Vagina (tissue), 2 donors: Measurements from ENCODE around the gene EGFR. TPM values are rescaled to one million over a fixed set of nuclear protein-coding genes. Genes with fewer than 3 reads are reported as not detected.

Experiments
- DNase-seq, 2 donors: peaks; one replicate each; pipeline ENCODE4 v3.0.0-alpha.2; 2017; ENCODE audit errors: extremely low spot score in 2 of 2
- H3K27ac ChIP-seq: fragments of 200-600 bp; sonication (generic); one replicate; pipeline ENCODE4 v1.5.1; 2019
- H3K27me3 ChIP-seq: fragments of 200-600 bp; sonication (generic); one replicate; pipeline ENCODE4 v1.5.1; 2019
- H3K36me3 ChIP-seq, 2 donors: fragments of 200-600 bp; sonication (generic); one replicate each; pipeline ENCODE4 v1.5.1; 2017 to 2019
- H3K4me1 ChIP-seq: fragments of 200-600 bp; sonication (generic); one replicate; pipeline ENCODE4 v1.5.1; 2019
- H3K4me3 ChIP-seq, 2 donors: fragments of 200-600 bp; sonication (generic); 1 replicate in 1 of 2; 2 replicates in 1 of 2; pipeline ENCODE4 v1.5.1; 2016 to 2019
- H3K9me3 ChIP-seq: fragments of 200-600 bp; sonication (generic); one replicate; pipeline ENCODE4 v1.5.1; 2019
- POLR2A ChIP-seq, 2 donors: fragments of 450-650 bp; IDR thresholded peaks; one replicate each; pipeline ENCODE4 v1.6.1; 2017; ENCODE audit warnings: antibody characterized with exemption in 2 of 2, mild to moderate bottlenecking in 2 of 2, moderate library complexity in 2 of 2
- POLR2AphosphoS5 ChIP-seq, 2 donors: sonication (generic); formaldehyde crosslinking; IDR thresholded peaks; one replicate each; pipeline ENCODE4 v1.9.0; 2017; ENCODE audit warnings: antibody characterized with exemption in 2 of 2, mild to moderate bottlenecking in 2 of 2, low read depth in 1 of 2; ENCODE audit not compliant: insufficient read depth in 1 of 2
- intact Hi-C: fragments of 100-400 bp; cut with DNase I; formaldehyde crosslinking; loops from one replicate; pipeline ENCODE4 v1.15.1; 2023
- total RNA-seq: library from RNA; depleted of rRNA; stranded (reverse); fragments of >200 nt; gene quantifications from one replicate; pipeline ENCODE4 v1.2.3, GENCODE V29; 2016
- TF ChIP-seq, protein P1 (sequence below), 3 experiments: fragments of 450-650 bp in 2 of 3; fragments of 200-600 bp in 1 of 3; sonication (generic) in 1 of 3; IDR thresholded peaks; one replicate each; pipeline ENCODE4 v1.5.1; 2017 to 2019; ENCODE audit warnings: antibody characterized with exemption in 3 of 3, mild to moderate bottlenecking in 2 of 3, moderate library complexity in 2 of 3

EGFR gene
- total RNA-seq, 1 donor from 2014 or later = 130 TPM

- Histone ChIP-seq H3K27me3 (no peaks in the 10 kb centered on the region), H3K4me1 (peaks cover 10% of the 10 kb centered on the region), H3K27ac (no peak overlapping the region), H3K36me3 (no peaks in the 10 kb centered on the region), H3K4me3 (no peak overlapping the region), H3K9me3 (no peaks in the 10 kb centered on the region)
- TF ChIP-seq, protein P1, sequence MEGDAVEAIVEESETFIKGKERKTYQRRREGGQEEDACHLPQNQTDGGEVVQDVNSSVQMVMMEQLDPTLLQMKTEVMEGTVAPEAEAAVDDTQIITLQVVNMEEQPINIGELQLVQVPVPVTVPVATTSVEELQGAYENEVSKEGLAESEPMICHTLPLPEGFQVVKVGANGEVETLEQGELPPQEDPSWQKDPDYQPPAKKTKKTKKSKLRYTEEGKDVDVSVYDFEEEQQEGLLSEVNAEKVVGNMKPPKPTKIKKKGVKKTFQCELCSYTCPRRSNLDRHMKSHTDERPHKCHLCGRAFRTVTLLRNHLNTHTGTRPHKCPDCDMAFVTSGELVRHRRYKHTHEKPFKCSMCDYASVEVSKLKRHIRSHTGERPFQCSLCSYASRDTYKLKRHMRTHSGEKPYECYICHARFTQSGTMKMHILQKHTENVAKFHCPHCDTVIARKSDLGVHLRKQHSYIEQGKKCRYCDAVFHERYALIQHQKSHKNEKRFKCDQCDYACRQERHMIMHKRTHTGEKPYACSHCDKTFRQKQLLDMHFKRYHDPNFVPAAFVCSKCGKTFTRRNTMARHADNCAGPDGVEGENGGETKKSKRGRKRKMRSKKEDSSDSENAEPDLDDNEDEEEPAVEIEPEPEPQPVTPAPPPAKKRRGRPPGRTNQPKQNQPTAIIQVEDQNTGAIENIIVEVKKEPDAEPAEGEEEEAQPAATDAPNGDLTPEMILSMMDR (IDR thresholded peaks at IDR 0.05) = no peak
- no peak for TF ChIP-seq POLR2AphosphoS5 (IDR thresholded peaks at IDR 0.05; ENCODE audit: insufficient read depth in 1 of 2, low read depth in 1 of 2)
- no peak for TF ChIP-seq POLR2A (IDR thresholded peaks at IDR 0.05)
- DNase-seq = peak in 1 of 2 donors; percentile 81
- intact Hi-C loops = loop anchor here (5.0 to 10.0 kb wide), 2 partner anchors 237 to 464 kb away; partner anchors contain the start of gene EGFR
Observed at GRCh38 chr7:55251313-55251712, 232.5 kb downstream of the EGFR start.

GRCh38 chr7:55251911-55252310 lies 233.1 kb downstream of the EGFR start:
- no peaks in the 10 kb centered on the region for H3K9me3 ChIP-seq
- TF ChIP-seq POLR2AphosphoS5 (IDR thresholded peaks at IDR 0.05; ENCODE audit: insufficient read depth in 1 of 2, low read depth in 1 of 2) (no peak), POLR2A (IDR thresholded peaks at IDR 0.05) (no peak)
- TF ChIP-seq, protein P1 (IDR thresholded peaks at IDR 0.05) = no peak
- DNase-seq = peak in 1 of 2 donors; percentile 52
- no peaks in the 10 kb centered on the region for H3K36me3 ChIP-seq
- H3K27me3 ChIP-seq = no peaks in the 10 kb centered on the region
- peaks cover 10% of the 10 kb centered on the region for H3K4me1 ChIP-seq
- H3K4me3 ChIP-seq = no peak overlapping the region
- no peak overlapping the region for H3K27ac ChIP-seq
- intact Hi-C loops = loop anchor here (5.0 to 10.0 kb wide), 2 partner anchors 237 to 465 kb away; partner anchors contain the start of gene EGFR

- H3K27me3 ChIP-seq = no peaks in the 10 kb centered on the region
- no peak overlapping the region for H3K4me3 ChIP-seq
- intact Hi-C loops = loop anchor here (5.0 to 10.0 kb wide), 2 partner anchors 238 to 465 kb away; partner anchors contain the start of gene EGFR
- no peaks in the 10 kb centered on the region for H3K9me3 ChIP-seq
- no peak for TF ChIP-seq POLR2A (IDR thresholded peaks at IDR 0.05)
- peak in 1 of 2 donors; percentile 64 for DNase-seq
- H3K27ac ChIP-seq = no peak overlapping the region
- H3K36me3 ChIP-seq = no peaks in the 10 kb centered on the region
- peaks cover 10% of the 10 kb centered on the region for H3K4me1 ChIP-seq
Observed at GRCh38 chr7:55252386-55252785, 233.6 kb downstream of the EGFR start.

- H3K9me3 ChIP-seq = no peaks in the 10 kb centered on the region
- peak in 1 of 2 donors; percentile 67 for DNase-seq
- H3K36me3 ChIP-seq = no peaks in the 10 kb centered on the region
- H3K27me3 ChIP-seq = no peaks in the 10 kb centered on the region
- H3K4me3 ChIP-seq = no peak overlapping the region
- intact Hi-C loops = loop anchor here (5.0 to 10.0 kb wide), 2 partner anchors 238 to 466 kb away; partner anchors contain the start of gene EGFR
- TF ChIP-seq POLR2AphosphoS5 (IDR thresholded peaks at IDR 0.05; ENCODE audit: insufficient read depth in 1 of 2, low read depth in 1 of 2) = no peak
- TF ChIP-seq POLR2A (IDR thresholded peaks at IDR 0.05) = no peak
- TF ChIP-seq, protein P1 (IDR thresholded peaks at IDR 0.05) = no peak
- no peak overlapping the region for H3K27ac ChIP-seq
- peaks cover 10% of the 10 kb centered on the region for H3K4me1 ChIP-seq
Observed at GRCh38 chr7:55253188-55253587, 234.4 kb downstream of the EGFR start.

- H3K27me3 ChIP-seq = no peaks in the 10 kb centered on the region
- intact Hi-C loops = loop anchor here (5.0 to 10.0 kb wide), 2 partner anchors 239 to 467 kb away; partner anchors contain the start of gene EGFR
- no peaks in the 10 kb centered on the region for H3K36me3 ChIP-seq
- peaks cover 10% of the 10 kb centered on the region for H3K4me1 ChIP-seq
- H3K27ac ChIP-seq = peak overlapping the region; percentile 78
- peak in 1 of 2 donors; percentile 91 for DNase-seq
- TF ChIP-seq, protein P1 (IDR thresholded peaks at IDR 0.05) = no peak
- TF ChIP-seq POLR2A (IDR thresholded peaks at IDR 0.05) (no peak), POLR2AphosphoS5 (IDR thresholded peaks at IDR 0.05; ENCODE audit: insufficient read depth in 1 of 2, low read depth in 1 of 2) (no peak)
- no peaks in the 10 kb centered on the region for H3K9me3 ChIP-seq
- H3K4me3 ChIP-seq = peak overlapping the region; percentile 57
Observed at GRCh38 chr7:55254242-55254595, 235.4 kb downstream of the EGFR start.
